KBM-7 (cell line): Measurements from ENCODE around the gene MYCN.
"Not testable (repeated sequence)": the region's sequence is repeated elsewhere in the genome, so short reads cannot be mapped to it uniquely, and the experiment has no call there.

ENCODE experiments used
- DNase-seq: peaks from one replicate; pipeline ENCODE4 v3.0.0-alpha.2; 2015
- in situ Hi-C: fragments of 300-500 bp; cut with MboI; formaldehyde crosslinking; loops from 2 replicates; pipeline ENCODE4 v1.14.3; 2020; ENCODE audit warnings: low sequenced_read_pairs, low pct_unique_long_range_greater_than_20kb, mixed read lengths

Gene MYCN

DNA sequence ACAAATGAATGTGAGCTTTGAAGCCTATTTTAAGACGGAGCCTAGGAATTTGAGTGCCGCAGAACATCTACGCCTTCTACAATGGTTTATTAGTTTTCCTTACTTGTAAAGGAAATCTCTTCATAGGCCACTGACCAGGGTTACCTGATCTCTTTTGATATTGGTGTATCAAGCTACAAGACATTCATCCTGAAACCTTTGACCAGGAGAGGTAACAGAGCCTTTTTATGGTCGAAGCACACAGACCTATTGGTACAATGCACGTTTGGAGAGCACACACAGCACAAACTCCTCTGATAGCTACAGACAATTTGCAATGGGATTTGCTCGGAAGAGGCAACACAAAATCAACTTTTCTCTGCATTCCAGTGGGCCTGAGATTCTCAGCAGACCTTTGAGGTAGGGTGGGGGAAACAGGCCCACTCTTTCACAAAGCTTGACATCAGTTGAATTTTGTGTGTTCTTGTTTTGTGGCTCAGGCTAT, 12.8 kb downstream of the MYCN start:
- DNase-seq = no peak
- in situ Hi-C loops = no loop called here

DNA sequence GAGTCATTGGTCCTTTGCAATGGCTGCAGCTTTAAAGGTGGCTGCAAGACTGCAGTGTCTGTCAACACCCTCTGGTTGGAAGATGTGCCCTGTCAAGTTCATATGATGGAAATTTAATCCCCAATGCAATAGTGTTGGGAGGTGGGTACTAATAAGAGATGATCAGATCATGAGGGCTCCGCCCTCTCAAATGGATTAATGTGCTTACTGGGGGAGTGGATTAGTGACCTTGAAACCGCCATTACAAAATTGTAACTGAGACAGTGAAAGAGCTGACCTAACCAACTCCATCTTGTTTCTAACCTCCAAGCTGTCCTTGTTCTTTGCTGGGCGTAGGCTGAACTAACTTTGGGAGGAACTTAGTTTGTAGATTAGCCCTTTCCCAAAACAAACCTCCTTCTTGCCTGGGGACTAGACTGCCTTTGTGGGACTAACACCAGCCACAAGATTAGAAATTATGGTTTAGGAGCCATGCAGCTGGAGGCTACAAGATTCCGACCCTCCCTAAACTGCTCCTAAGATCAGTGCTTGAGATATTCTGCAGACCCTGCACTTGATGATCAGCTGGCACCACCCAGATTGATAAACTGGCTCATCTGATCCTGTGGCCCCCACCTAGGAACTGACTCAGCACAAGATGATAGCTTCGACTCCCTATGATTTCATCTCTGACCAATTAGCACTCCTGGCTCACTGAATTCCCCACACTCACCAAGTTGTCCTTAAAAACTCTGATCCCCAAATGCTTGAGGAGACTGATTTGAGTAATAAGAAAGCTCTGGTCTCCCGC, 13.7 kb downstream of the MYCN start:
- no peak for DNase-seq
- in situ Hi-C loops = no loop called here

DNA sequence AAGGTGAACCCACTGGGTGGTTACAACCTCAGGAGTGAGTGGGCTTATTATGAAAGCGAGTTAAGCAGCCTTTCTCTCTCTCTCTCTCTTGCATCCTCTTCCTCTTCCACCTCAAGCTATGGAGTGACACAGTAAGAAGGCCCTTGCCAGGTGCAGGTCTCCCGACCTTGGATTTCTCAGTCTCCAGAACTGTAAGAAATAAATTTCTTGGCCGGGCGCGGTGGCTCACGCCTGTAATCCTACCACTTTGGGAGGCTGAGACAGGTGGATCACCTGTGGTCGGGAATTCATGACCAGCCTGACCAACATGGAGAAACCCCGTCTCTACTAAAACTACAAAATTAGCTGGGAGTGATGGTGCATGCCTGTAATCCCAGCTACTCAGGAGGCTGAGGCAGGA, 14.4 kb downstream of the MYCN start:
- in situ Hi-C loops = no loop called here
- DNase-seq = no peak

DNA sequence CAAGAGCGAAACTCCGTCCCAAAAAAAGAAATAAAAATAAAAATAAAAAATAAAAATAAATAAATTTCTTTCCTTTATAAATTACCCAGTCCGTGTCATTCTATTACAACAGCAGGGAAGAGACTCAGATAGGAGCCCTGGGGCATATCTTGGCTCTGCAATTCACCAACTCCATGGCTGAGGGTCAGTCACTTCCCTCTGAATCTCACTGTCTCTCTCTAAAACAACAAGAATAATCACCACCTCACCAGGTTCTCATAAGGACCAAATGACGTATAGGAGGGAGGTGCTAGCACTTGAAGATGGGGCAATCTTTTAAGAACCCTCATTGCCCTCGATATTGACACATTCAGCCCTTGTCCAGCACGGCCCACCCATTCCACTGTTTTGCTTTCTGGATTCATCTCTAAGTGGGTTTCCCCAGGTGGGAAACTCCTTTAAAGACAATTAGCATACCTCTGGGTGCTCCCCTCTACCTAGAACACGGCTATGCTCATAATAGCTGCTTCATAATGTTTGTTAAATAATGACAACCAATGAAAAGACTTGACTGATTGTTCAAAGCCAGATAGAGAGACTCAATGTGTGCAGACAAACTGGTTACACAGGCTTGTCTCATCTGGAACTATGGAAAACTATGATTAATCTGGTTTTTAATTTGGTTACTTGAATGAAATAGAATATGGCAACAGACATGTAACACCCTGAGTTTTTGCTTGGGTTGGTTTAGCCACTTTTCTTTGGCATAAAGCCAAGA, 15.1 kb downstream of the MYCN start:
- no peak for DNase-seq
- in situ Hi-C loops = no loop called here

DNA sequence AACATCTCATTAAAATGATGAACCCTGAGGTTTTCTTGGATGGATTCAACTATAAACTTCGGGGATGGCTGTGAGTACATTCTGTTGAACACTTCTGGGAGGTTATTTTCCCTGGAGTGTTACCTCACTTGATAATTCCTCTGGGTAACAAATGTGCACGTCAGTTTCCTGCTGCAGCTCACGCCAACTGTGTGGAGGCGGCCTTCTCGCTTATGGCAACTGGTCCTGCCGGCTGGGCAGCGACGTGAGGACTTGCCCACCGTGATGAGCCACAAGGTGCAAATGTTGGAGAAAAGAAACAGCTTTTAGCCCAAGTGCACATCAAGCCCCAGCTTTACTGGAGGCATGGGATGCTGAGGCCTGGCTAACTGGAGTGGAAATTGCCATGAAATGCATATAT, 15.9 kb downstream of the MYCN start:
- in situ Hi-C loops = no loop called here
- no peak for DNase-seq

DNA sequence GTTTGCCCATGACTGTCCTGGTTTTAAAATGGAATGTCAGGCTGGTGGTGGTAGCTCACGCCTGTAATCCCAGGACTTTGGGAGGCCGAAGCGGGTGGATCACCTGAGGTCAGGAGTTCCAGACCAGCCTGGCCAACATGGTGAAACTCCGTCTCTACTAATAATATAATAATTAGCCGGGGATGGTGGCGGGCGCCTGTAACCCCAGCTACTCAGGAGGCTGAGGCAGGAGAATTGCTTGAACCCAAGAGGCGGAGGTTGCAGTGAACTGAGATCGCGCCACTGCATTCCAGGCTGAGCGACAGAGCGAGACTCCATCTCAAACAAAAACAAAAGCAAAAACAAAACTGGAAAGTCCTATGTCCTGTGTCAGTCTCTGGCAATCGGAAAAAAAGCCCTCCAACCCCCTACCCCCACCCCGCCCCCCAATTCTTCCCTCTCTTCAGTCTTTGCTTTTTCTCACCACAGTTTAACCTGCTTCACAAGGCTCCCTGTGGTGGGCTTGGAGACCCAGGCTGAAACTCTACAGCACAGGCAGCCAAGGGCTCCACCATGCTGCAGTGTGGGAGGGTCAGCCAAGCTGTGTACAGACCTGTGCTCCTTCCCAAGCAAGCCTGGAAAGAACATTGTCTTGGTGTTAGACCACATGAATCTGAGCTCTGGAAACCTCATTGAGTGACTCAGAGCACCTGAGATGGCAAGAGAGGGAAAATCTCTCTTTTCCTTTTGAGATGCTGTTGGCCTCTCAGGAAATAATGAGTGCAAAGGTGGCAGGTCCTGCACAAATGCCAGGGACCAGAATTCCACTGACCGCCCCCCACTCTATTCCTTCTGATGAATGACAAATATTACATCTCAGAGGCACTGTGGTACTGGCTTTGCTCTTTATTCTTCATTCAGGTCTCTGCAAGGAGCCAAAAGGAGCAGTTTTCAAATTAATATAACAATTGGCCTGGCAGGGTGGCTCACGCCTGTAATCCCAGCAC, 16.7 kb downstream of the MYCN start:
- in situ Hi-C loops = no loop called here
- no peak for DNase-seq

DNA sequence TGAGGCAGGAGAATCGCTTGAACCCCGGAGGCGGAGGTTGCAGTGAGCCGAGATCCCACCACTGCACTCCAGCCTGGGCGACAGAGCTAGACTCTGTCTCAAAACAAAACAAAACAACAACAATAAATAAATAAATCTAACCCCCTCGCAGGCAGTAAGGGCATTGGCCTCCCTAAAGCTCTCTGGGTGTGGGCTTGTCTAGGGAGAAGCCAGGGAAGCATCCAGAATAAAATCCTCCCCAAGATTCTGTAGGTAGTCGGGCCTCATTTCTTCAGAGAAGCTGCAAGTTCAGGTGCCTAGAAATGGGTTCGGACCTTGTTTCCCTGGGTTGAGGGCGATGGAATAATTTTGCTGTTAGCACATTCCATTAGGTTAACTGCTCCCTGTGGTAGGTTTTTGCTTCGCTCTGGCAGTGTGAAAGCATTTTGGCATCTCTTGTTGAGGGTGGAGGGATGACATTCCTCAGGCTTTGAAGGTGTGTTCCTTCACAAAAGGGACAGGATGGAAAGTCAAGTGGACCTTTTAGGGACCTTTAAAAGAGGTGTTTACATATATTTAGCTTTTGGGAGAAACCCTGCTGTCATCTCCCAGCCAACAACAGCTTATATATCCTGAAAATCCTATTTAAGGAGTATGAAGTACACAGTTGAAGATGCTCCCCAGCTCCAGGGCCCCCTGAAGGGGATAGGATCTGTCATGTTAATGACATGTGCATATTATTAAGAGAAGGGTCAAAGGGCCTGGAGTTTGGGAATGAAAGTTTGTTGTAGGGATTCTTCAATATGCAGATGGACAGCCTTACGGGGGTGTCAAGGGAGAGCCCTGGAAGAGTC, 17.7 kb downstream of the MYCN start:
- DNase-seq = no peak
- in situ Hi-C loops = no loop called here

DNA sequence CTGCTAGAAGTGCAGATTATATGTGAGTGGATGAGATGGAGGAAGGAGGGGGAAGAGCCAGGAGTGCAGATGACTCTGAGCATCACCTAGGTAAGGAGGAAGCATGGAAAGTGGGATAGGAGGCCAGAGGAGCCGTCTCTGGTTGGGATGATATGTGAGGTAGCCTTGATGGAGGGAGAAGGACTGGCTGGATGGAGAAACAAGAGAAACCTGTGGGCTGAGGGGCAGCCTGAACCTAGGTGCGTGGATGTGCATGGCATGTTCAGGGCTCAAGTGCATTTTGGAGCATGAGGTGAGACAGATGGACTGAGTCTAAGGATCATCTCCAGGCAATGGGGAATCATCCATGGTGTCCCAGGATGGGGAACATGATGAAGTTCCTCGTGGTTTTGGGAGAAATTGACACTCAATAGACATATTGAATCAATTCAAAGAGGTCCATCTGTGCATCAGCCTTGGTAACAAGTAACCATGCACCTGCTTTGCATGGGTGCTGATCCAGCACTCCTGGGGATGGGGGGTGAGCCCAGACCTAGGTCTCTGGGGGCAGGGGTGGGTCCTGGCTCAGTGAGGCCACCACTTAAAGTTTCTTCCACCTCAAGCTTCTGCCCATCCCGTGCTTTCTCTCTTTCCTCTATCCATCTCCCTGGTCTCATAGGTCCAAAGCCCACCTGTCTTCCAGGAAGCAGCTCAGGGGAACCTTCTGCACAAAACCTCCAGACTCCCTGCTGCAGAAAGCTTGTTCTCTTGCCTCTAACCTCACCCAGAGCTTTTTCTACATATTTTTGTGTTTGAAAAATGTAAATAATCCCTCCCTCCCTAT, 19.2 kb downstream of the MYCN start:
- no peak for DNase-seq

DNA sequence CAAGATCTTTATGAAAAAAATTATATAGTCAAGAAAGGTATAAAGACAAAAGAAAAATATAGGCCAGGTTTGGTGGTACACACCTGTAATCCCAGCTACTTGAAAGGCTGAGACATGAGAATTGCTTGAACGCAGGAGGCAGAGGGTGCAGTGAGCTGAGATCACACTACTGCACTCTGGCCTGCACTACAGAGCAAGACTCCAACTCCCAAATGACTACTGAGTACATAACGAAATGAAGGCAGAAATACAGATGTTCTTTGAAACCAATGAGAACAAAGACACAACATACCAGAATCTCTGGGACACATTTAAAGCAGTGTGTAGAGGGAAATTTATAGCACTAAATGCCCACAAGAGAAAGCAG, 19.8 kb downstream of the MYCN start:
- in situ Hi-C loops, DNase-seq: not testable (repeated sequence)

More for the DNA sequence above, 19.2 kb downstream of the MYCN start:
- in situ Hi-C loops = no loop called here

DNA sequence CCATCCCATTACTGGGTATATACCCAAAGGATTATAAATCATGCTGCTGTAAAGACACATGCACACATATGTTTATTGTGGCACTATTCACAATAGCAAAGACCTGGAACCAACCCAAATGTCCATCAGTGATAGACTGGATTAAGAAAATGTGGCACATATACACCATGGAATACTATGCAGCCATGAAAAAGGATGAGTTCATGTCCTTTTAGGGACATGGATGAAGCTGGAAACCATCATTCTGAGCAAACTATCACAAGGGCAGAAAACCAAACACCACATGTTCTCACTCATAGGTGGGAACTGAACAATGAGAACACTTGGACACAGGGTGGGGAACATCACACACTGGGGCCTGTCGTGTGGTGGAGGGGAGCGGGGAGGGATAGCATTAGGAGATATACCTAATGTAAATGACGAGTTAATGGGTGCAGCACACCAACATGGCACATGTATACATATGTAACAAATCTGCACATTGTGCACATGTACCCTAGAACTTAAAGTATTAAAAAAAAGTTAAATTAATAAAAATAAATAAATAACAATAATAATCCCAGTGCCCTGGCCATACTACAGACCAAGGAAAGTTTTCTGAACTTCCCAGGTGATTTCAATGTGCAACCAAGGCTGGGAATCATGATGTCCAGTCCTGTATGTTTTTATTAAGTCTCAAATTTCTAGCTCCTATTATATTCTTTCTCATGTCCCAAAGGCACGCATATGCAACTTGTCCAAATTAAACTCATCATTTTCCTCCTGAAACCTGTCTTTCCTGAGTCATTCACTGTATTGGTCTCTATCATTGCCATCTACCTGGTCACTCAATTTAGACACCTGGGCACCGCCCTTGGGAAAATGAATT, 23.0 kb downstream of the MYCN start:
- DNase-seq, in situ Hi-C loops: not testable (repeated sequence)

DNA sequence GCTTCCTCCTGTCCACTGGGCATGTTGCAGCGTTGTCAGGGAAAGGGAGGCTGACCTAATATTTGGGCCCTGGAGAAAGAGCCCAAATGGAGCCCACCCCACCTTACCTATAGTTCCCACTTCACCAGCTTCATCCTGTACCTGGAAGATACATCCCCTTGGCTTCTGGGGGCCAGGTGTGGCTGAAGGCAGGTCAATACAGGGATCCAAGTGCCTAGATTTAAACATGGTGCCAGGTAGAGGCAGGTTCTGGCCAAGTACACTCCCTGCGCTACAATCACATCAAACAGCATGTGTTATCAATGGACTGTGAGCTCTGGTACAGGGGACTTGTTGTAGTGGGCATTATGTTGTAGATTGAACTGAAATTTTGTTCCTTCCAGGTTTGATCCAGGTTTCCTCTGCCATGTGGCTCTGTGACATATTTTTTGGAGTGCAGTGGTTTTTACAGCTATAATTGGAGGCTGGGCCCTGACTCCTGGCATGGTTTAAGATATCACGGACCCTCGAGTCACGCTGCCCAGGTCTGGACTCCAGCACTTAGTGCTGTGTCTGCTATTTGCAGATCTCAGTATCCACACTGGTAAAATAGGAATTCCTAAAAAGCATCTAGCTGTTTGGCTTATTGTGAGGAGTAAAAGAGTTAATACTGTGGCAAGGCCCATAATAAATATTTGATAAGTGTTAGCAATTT, 23.8 kb downstream of the MYCN start:
- in situ Hi-C loops = no loop called here
- DNase-seq = no peak

DNA sequence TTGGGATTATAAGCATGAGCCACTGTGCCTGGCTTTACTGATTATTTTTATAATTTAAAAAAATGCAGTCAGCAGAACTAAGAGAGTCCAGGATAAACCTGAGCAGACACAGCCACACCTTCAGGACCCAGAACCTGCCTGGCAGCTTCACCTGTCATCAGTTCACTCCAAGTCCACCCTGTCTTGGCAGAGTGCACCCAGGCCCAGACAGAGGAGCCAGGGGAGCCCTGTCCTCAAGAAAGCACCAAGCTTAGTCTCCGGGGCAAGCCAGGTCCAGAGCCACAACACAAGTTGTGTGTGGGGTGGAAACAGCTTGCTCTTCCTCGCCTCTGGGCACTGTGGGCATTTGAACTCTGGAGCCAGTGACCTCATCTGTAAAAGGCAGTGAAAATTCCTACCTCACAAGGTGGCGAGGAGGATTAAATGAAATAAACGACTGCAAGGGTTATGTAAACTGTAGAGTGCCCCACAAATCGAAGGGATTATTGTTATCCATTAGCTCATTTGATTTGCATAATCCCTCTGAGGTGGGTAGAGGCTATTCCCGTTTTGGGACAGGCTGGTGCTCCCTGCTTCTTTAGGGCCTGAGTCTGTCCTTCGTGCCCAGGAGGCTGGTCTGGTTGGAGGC, 24.7 kb downstream of the MYCN start:
- no peak for DNase-seq
- in situ Hi-C loops = no loop called here

DNA sequence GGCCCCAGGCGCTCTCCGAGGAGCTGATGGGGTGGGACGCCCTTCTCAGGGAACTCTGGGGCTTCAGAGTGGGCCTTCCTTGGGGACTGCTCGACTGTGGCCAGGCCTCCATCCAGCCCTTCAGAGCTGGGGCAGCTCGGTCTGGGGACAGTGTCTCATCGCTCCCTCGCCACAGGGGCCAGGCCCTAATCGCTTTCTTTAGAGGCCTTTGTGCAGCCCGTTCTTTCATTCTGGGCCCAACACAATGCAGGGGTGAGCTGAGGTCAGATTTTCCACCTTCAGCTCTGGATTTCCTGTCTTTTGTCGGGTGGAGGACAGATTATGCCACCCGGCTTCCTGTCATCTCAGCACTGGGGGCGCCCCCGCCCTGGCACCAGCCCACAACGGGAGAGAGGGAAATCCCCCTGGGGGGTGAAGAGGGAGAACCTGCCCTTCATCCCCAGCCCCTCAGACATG, 25.2 kb downstream of the MYCN start:
- peak; percentile 16 for DNase-seq
- in situ Hi-C loops = no loop called here

DNA sequence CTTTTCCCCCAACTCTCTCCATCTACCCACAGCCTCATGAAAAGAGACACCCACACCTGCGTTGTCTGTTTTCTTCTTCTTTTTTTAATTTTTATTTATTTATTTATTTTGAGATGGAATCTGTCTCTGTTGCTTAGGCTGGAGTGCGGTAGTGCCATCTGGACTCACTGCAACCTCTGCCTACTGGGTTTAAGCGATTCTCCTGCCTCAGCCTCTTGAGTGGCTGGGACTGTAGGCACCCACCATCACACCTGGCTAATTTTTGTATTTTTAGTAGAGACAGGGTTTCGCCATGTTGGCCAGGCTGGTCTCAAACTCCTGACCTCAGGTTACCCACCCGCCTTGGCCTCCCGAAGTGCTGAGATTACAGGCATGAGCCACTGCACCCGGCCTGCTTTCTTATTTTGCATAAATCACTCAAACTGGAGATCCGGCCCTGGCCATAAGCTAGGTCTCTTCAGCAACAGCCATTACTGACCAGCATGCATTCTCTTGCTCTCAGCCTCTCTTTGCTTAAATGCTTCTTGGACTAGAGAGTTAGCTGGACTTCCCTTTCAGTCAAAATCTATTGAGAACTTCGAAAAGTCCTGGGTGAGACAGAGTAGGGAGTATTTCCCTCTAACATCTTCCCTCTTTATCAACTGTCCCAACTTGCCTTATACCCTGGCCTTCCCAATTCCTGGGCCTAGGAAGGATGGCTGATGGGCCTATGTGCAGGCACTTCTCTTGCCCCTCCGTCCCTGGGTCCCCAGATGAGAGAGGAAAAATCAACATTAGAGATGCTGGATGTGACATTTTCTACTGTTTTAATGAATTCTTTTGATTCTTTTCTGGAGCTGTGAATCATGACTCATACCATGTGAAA, 27.3 kb downstream of the MYCN start:
- in situ Hi-C loops = no loop called here
- no peak for DNase-seq
